AG09319 (cell line): Measurements from ENCODE around the gene SPTSSB.
A peak's percentile ranks its signal among the peaks of the same experiment; 100 is the strongest.

Source experiments
- DNase-seq: peaks from one replicate; pipeline ENCODE4 v3.0.0-alpha.2; 2010; ENCODE audit warnings: low read depth; ENCODE audit errors: extremely low read depth
- CTCF ChIP-seq: IDR thresholded peaks from 2 replicates; pipeline ENCODE4 v1.5.1; 2011; ENCODE audit warnings: low read depth, mild to moderate bottlenecking, inconsistent platforms, low read length, moderate library complexity

SPTSSB gene

DNA sequence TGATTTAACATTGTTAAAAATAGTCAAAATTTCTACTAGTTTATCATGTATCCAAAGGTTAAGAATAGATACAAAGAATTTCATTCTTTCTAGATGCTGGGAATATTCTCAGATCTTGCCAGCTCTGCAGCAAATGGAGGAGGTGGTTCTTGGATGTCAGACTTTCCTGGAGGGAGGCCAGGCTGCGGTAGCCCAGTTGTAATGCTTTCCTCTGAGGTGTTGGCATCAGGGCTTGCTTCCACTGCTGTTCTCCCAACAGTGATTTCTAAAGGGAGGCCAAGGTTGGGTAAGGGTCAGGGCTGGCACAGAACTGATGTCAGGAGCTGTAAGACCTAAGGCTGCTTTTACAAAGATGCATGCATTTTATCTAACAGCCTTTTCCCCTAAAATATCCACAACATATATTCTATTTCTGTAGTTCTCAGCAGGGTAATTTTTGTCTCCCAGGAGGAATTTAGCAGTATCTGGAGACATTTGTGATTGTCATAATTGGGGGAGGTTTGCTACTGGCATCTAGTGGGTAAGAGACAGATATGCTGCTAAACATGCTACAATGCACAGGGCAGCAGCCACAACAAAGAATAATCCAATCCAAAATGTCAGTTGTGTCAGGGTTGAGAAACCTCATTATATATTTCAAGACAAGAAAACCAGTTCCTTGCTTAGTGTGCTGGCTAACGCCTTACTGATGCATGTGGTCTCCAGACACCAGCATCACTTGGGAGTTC is 42.0 kb upstream of the SPTSSB start:
- DNase-seq, result no peak
- TF ChIP-seq CTCF, result no peak

DNA sequence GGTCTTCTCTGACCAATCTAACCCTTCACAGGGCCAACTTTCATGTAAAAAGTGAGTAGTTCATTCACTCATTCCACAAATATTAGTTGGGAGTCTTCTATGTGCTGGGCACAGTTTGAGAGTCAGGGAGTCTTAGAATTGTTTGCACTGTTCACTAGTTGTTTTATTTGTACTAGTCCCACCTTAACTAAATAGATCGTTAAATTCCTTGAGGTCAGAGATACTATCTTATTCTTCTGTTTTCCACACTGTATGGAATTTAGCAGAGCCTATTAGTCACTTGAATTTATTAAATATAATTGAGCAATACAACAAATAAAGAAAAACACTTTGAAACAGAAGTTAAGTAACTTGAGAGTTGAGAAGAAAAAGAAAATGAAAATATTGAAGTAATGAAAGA is 40.8 kb upstream of the SPTSSB start:
- no peak for DNase-seq
- TF ChIP-seq CTCF, result no peak

DNA sequence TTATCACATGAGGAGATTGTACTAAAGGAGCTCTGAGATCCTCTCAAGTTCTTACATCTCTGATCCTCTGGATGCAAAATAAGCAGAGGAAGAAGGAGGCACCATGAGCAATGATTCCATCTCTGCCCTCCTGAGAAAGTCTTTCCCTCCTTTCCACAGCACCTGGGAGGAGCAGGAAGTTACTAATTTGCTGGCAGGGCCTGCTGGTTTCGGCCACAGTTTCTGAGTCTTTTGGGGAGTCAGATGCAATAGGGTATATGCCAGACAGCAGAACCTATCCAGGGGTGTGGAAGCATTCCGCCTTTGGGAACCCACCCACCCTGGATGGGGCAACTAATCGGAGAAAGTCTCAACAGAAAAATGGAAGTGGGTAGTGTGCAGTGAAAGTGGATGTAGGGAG is 38.5 kb upstream of the SPTSSB start:
- TF ChIP-seq CTCF, result no peak
- DNase-seq, result no peak

DNA sequence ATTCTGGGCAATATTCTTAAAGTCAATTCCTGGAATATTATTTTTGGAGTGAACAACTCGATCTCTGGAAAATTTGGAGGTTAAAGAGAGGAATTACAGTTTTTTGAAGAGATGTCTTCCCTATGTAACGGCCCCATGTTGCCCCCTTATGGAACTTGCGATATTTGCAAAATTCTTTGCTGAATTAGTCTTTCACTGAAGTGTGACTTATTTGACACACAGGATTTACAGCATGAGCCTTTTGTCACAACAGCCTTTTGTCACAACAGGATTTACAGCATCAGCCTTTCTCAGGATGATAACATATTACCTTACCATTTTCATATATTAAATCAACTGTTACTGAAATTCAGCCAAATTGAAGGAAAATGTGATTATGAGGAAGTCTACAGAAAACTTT is 37.8 kb upstream of the SPTSSB start:
- no peak for DNase-seq
- TF ChIP-seq CTCF, result peak; percentile 70

- no peak for DNase-seq
- TF ChIP-seq CTCF, result no peak
Measured at GRCh38 chr3:161406594-161407555, 35.6 kb upstream of the SPTSSB start.

DNA sequence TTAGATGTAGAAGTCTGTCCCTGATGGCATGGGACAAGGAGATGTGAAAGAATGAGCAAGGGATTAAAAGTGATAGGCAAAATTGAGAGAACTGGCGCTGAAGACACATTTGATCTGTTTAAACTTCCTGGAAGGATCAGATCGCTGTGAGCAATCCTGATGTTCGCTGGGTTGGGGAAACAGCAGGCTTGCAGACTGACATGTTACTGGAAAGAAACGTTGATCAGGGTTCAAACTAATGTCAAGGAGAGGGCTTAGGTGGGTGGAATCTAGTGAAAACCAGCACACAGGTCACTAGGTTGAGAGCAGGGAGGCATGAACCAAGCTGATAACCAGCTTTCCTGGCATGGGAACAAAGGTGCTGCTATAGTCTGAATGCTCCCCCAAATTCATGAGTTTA is 34.5 kb upstream of the SPTSSB start:
- TF ChIP-seq CTCF, result no peak
- DNase-seq, result no peak

DNA sequence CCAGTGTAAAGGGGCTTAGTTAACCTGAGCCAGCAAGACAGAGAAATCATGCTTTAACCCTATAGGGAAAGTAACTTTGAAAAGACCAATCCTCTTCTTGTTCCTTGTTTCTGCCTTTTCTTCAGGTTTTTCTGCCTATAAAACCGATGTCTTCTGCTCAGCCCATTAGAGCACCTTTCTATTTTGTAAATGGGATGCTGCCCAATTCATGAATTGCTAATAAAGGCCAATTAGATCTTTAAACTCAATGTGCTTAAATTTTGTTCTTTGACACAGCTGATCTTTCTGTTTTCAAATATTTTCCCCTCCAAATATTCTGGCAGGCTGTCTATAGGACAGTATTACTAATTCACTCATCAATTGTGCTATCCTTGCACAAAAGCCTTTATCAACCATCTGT is 33.8 kb upstream of the SPTSSB start:
- no peak for TF ChIP-seq CTCF
- DNase-seq, result no peak
